Measurements from ENCODE around the gene USP30.

DNA sequence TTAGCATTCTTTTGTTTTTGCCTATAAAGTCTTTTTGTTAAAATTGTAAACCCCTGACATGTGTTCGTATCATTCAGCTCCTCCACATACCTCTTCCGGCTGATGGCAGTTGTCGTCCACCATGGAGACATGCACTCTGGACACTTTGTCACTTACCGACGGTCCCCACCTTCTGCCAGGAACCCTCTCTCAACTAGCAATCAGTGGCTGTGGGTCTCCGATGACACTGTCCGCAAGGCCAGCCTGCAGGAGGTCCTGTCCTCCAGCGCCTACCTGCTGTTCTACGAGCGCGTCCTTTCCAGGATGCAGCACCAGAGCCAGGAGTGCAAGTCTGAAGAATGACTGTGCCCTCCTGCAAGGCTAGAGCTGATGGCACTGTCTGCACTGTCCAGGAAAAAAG lies 33.2 kb downstream of the USP30 start:
- no peak for TF ChIP-seq ZNF274 (IDR thresholded peaks at IDR 0.05; ENCODE audit: low read depth, low read length)
- no peak for TF ChIP-seq YY1 (IDR thresholded peaks at IDR 0.05; ENCODE audit: insufficient read depth, insufficient read length)

All from NT2/D1 (cell line).